Measurements from ENCODE around the gene CNTNAP4. TPM values are rescaled to one million over a fixed set of nuclear protein-coding genes. Genes with fewer than 3 reads are reported as not detected.

Gene CNTNAP4
- total RNA-seq, 1 donor from 2014 or later, result not detected

- no peak for DNase-seq
- Histone ChIP-seq H3K36me3 (no peaks in the 10 kb centered on the region), H3K9me3 (replicated peaks) (no peaks in the 10 kb centered on the region), H3K4me1 (no peaks in the 10 kb centered on the region), H3K27ac (replicated peaks) (no peak overlapping the region), H3K4me3 (no peak overlapping the region), H3K27me3 (ENCODE audit: low read depth) (no peaks in the 10 kb centered on the region)
- intact Hi-C loops (cut with micrococcal nuclease), result no loop called here
- TF ChIP-seq, protein P1, sequence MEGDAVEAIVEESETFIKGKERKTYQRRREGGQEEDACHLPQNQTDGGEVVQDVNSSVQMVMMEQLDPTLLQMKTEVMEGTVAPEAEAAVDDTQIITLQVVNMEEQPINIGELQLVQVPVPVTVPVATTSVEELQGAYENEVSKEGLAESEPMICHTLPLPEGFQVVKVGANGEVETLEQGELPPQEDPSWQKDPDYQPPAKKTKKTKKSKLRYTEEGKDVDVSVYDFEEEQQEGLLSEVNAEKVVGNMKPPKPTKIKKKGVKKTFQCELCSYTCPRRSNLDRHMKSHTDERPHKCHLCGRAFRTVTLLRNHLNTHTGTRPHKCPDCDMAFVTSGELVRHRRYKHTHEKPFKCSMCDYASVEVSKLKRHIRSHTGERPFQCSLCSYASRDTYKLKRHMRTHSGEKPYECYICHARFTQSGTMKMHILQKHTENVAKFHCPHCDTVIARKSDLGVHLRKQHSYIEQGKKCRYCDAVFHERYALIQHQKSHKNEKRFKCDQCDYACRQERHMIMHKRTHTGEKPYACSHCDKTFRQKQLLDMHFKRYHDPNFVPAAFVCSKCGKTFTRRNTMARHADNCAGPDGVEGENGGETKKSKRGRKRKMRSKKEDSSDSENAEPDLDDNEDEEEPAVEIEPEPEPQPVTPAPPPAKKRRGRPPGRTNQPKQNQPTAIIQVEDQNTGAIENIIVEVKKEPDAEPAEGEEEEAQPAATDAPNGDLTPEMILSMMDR (IDR thresholded peaks at IDR 0.05; ENCODE audit: borderline replicate concordance), result no peak
Measured at GRCh38 chr16:76464955-76465620, 187.9 kb downstream of the CNTNAP4 start.

DNA sequence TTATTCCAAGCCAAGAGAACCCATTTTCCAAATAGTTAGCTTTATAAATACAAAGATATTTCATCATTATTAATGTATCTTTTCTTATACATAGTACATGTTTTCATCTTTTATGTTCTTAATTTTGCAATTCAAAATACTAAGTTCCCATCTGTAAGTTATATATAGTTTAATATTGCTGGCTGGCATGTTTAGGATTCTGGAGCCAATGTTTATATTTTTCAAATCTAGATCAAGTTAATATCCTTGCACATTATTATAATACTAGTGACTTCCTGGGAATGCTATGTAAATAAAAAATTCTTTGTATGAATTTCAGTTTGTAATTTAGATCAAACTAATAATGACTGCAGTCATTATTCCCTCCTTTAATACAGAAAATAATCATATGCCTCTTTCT lies 189.7 kb downstream of the CNTNAP4 start:
- TF ChIP-seq, protein P1 (IDR thresholded peaks at IDR 0.05; ENCODE audit: borderline replicate concordance), result no peak
- Histone ChIP-seq H3K27me3 (ENCODE audit: low read depth) (no peaks in the 10 kb centered on the region), H3K9me3 (replicated peaks) (no peaks in the 10 kb centered on the region), H3K36me3 (no peaks in the 10 kb centered on the region), H3K27ac (replicated peaks) (no peak overlapping the region), H3K4me3 (no peak overlapping the region), H3K4me1 (no peaks in the 10 kb centered on the region)
- intact Hi-C loops (cut with micrococcal nuclease), result no loop called here
- DNase-seq, result no peak

DNA sequence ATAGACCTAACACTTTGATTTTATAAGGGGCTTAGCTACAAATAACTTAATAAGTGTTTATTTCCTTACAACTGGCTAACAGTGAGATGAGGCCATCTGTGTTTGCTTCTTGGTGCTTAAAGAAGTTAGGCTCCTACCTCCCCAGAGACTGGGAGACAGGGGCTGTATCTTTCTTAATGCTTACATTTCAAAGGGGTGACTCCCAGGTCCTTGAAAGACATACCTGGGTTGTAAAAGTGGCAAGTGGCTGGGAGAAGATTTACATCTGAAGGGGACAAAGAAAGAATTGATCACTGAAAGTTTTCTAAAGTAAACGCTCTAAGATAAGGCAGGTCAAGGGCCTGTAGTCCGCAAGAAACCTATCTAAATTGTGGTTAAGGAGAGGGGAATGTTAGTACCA lies 196.8 kb downstream of the CNTNAP4 start:
- Histone ChIP-seq H3K27me3 (ENCODE audit: low read depth) (no peaks in the 10 kb centered on the region), H3K36me3 (no peaks in the 10 kb centered on the region), H3K27ac (replicated peaks) (no peak overlapping the region), H3K4me1 (no peaks in the 10 kb centered on the region), H3K4me3 (no peak overlapping the region), H3K9me3 (replicated peaks) (no peaks in the 10 kb centered on the region)
- intact Hi-C loops (cut with micrococcal nuclease), result no loop called here
- no peak for DNase-seq
- TF ChIP-seq, protein P1 (IDR thresholded peaks at IDR 0.05; ENCODE audit: borderline replicate concordance), result no peak

- Histone ChIP-seq H3K9me3 (replicated peaks) (no peaks in the 10 kb centered on the region), H3K4me3 (no peak overlapping the region), H3K36me3 (no peaks in the 10 kb centered on the region), H3K27ac (replicated peaks) (no peak overlapping the region), H3K4me1 (no peaks in the 10 kb centered on the region), H3K27me3 (ENCODE audit: low read depth) (no peaks in the 10 kb centered on the region)
- no peak for DNase-seq
- TF ChIP-seq, protein P1 (IDR thresholded peaks at IDR 0.05; ENCODE audit: borderline replicate concordance), result no peak
- intact Hi-C loops (cut with micrococcal nuclease), result no loop called here
Measured at GRCh38 chr16:76478105-76478504, 200.9 kb downstream of the CNTNAP4 start.

DNA sequence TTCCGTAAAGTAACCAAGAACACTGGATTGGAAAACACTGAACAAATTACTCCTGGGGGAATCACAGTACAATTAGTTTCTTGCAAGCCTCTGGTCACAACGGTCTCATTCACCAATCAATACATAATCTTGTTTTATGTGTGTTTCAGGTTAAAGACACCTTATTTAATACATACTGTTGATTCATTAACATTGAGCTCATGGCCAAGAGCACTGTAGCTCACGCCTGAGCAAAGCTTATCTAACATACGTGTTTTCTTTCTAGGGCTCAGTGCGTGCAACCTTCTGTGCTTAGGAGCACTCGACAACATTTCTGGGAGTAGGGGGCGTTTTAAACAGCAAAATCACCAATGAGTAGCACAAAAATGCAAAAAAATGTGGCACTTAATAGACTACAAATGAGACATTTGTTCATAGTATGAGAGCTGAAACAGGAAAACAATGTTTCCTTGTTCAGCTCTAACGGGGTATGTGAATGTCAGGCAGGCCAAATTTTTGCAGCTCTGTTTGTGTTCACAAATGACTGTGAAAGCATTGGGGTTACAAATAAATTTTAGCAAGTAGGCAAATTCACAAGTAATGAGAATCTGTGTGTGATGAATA lies 206.2 kb downstream of the CNTNAP4 start:
- H3K36me3 ChIP-seq, result no peaks in the 10 kb centered on the region
- DNase-seq, result no peak
- no peak overlapping the region for H3K27ac ChIP-seq (replicated peaks)
- no peaks in the 10 kb centered on the region for H3K4me1 ChIP-seq
- no peaks in the 10 kb centered on the region for H3K27me3 ChIP-seq (ENCODE audit: low read depth)
- no peak overlapping the region for H3K4me3 ChIP-seq
- H3K9me3 ChIP-seq (replicated peaks), result no peaks in the 10 kb centered on the region
- TF ChIP-seq, protein P1 (IDR thresholded peaks at IDR 0.05; ENCODE audit: borderline replicate concordance), result no peak
- intact Hi-C loops (cut with micrococcal nuclease), result no loop called here
